ENCODE measurements around the gene GFM1.

DNA sequence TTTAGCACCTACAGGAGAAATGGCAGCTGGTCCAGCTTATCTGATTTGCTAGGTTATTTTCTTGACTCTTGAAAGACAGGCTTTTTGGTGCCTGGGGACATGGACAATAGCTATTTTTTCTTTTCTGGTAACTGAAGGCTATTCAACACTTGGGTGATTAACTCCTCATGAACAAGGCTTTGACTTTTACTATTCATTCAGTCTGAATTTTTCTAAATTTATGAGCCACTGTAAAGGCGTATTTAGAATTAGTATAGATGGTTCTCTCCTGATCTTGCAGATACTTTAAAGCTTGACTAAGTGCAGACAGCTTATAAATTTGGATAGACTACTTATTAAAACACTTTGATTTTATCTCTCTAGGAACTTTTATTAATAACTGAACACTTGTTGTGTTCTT, 18.4 kb upstream of the GFM1 start:
- TF ChIP-seq, protein P1, sequence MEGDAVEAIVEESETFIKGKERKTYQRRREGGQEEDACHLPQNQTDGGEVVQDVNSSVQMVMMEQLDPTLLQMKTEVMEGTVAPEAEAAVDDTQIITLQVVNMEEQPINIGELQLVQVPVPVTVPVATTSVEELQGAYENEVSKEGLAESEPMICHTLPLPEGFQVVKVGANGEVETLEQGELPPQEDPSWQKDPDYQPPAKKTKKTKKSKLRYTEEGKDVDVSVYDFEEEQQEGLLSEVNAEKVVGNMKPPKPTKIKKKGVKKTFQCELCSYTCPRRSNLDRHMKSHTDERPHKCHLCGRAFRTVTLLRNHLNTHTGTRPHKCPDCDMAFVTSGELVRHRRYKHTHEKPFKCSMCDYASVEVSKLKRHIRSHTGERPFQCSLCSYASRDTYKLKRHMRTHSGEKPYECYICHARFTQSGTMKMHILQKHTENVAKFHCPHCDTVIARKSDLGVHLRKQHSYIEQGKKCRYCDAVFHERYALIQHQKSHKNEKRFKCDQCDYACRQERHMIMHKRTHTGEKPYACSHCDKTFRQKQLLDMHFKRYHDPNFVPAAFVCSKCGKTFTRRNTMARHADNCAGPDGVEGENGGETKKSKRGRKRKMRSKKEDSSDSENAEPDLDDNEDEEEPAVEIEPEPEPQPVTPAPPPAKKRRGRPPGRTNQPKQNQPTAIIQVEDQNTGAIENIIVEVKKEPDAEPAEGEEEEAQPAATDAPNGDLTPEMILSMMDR (IDR thresholded peaks at IDR 0.05; ENCODE audit: insufficient read depth, low read length, poor library complexity, severe bottlenecking), result no peak
- no peak for TF ChIP-seq EZH2phosphoT487 (conservative IDR thresholded peaks at IDR 0.05; ENCODE audit: low read length)
